Mucosa of descending colon (tissue), 3 donors: ENCODE measurements around the gene LRRD1. TPM values are rescaled to one million over a fixed set of nuclear protein-coding genes. Genes with fewer than 3 reads are reported as not detected.
"Not testable (repeated sequence)": the region's sequence is repeated elsewhere in the genome, so short reads cannot be mapped to it uniquely, and the experiment has no call there.

ENCODE experiments used
- ATAC-seq: fragments of 200-7000 bp; cut with Tn5 transposase; one replicate; pipeline ENCODE4 v1.9.1; 2020; ENCODE audit warnings: mild to moderate bottlenecking, moderate library complexity
- DNase-seq, 3 donors: peaks; one replicate each; pipeline ENCODE4 v3.0.0-alpha.2; 2020
- H3K36me3 ChIP-seq: fragments of 200-600 bp; one replicate; pipeline ENCODE4 v1.8.0; 2021; ENCODE audit warnings: low read depth, mild to moderate bottlenecking
- H3K4me1 ChIP-seq: fragments of 200-600 bp; one replicate; pipeline ENCODE4 v1.8.0; 2021; ENCODE audit warnings: low read depth, mild to moderate bottlenecking
- H3K4me3 ChIP-seq: fragments of 200-600 bp; one replicate; pipeline ENCODE4 v1.8.0; 2021; ENCODE audit warnings: mild to moderate bottlenecking
- H3K9me3 ChIP-seq: fragments of 200-600 bp; one replicate; pipeline ENCODE4 v1.8.0; 2021; ENCODE audit warnings: mild to moderate bottlenecking
- CTCF ChIP-seq: fragments of 200-600 bp; IDR thresholded peaks from one replicate; pipeline ENCODE4 v1.8.0; 2022; ENCODE audit warnings: antibody characterized with exemption, mild to moderate bottlenecking
- intact Hi-C, 2 donors: fragments of 100-400 bp; cut with DNase I in 1 of 2; cut with micrococcal nuclease in 1 of 2; formaldehyde crosslinking; loops; one replicate each; pipeline versions ENCODE4 v1.11.0 to v1.11.1; 2022; cut with DNase I, micrococcal nuclease
- total RNA-seq, 3 donors: library from RNA; stranded (reverse); fragmentation: NEBNext Ultra II Directional in 2 of 3; extraction: Animal tissue kit (Norgen Biotek cat#: 25700) in 2 of 3; gene quantifications; one replicate each; pipeline versions ENCODE4 v1.2.1 to v1.2.4, GENCODE V29; 2021 to 2023
- donor health status: DM: no; HTN: no; CAD: no; lungs with moderate emphysema.
- donor health status: DM: no; HTN: no; CAD: no.
- donor health status: DM: no; HTN: yes; CAD: no.

LRRD1 gene
- total RNA-seq, 3 donors from 2014 or later = 0.09 TPM; not detected in 2

- no peak for DNase-seq
- no peak for ATAC-seq
- H3K9me3 ChIP-seq = no peaks in the 10 kb centered on the region
- H3K4me3 ChIP-seq = no peak overlapping the region
- H3K36me3 ChIP-seq = no peaks in the 10 kb centered on the region
- intact Hi-C loops = no loop called here
- TF ChIP-seq CTCF = no peak
- no peaks in the 10 kb centered on the region for H3K4me1 ChIP-seq
Measured at GRCh38 chr7:92206672-92207071, 27.7 kb upstream of the LRRD1 start.

- no peak for TF ChIP-seq CTCF
- Histone ChIP-seq H3K36me3 (no peaks in the 10 kb centered on the region), H3K4me1 (no peaks in the 10 kb centered on the region), H3K4me3 (no peak overlapping the region), H3K9me3 (no peaks in the 10 kb centered on the region)
- ATAC-seq (no peak), DNase-seq (no peak)
- intact Hi-C loops = no loop called here
Measured at GRCh38 chr7:92205987-92206386, 27.0 kb upstream of the LRRD1 start.

GRCh38 chr7:92200791-92201190 is 21.8 kb upstream of the LRRD1 start:
- H3K4me3 ChIP-seq = no peak overlapping the region
- no peak for ATAC-seq
- intact Hi-C loops = no loop called here
- DNase-seq = no peak
- H3K36me3 ChIP-seq = no peaks in the 10 kb centered on the region
- H3K4me1 ChIP-seq = no peaks in the 10 kb centered on the region
- no peak for TF ChIP-seq CTCF
- H3K9me3 ChIP-seq = no peaks in the 10 kb centered on the region

GRCh38 chr7:92192326-92192725 is 13.4 kb upstream of the LRRD1 start:
- no peak for DNase-seq
- Histone ChIP-seq H3K9me3 (peaks cover 42% of the 10 kb centered on the region), H3K36me3 (no peaks in the 10 kb centered on the region), H3K4me1 (no peaks in the 10 kb centered on the region), H3K4me3 (no peak overlapping the region)
- intact Hi-C loops = no loop called here
- no peak for TF ChIP-seq CTCF
- ATAC-seq = no peak

- intact Hi-C loops, ATAC-seq, H3K4me3 ChIP-seq: not testable (repeated sequence)
Measured at GRCh38 chr7:92189246-92189645, 10.3 kb upstream of the LRRD1 start.

GRCh38 chr7:92184294-92184693 is 5.4 kb upstream of the LRRD1 start:
- H3K9me3 ChIP-seq = peaks cover 18% of the 10 kb centered on the region
- intact Hi-C loops, DNase-seq, H3K4me3 ChIP-seq, H3K4me1 ChIP-seq, H3K36me3 ChIP-seq, ATAC-seq: not testable (repeated sequence)

More at GRCh38 chr7:92189246-92189645, 10.3 kb upstream of the LRRD1 start:
- not testable (repeated sequence) for DNase-seq, H3K36me3 ChIP-seq, H3K4me1 ChIP-seq
- H3K9me3 ChIP-seq = peaks cover 47% of the 10 kb centered on the region

- H3K4me3 ChIP-seq = no peak overlapping the region
- ATAC-seq = peak; percentile 42
- H3K9me3 ChIP-seq = no peaks in the 10 kb centered on the region
- peaks cover 3% of the 10 kb centered on the region for H3K4me1 ChIP-seq
- DNase-seq = no peak
- no peak for TF ChIP-seq CTCF
- intact Hi-C loops = no loop called here
- H3K36me3 ChIP-seq = no peaks in the 10 kb centered on the region
Measured at GRCh38 chr7:92177362-92177761, 1.6 kb downstream of the LRRD1 start.

GRCh38 chr7:92169529-92169928 is 9.4 kb downstream of the LRRD1 start:
- H3K9me3 ChIP-seq, intact Hi-C loops, H3K4me1 ChIP-seq, H3K36me3 ChIP-seq, ATAC-seq, H3K4me3 ChIP-seq, DNase-seq: not testable (repeated sequence)
